Spleen (tissue), 7 donors: ENCODE data around the gene KLK5.

ENCODE experiments used
- CTCF ChIP-seq, 11 experiments: fragments of 200-600 bp in 7 of 11; fragments of 450-650 bp in 4 of 11; sonication (generic) in 4 of 11; IDR thresholded peaks in 8 of 11; conservative IDR thresholded peaks in 3 of 11; 1 replicate in 7 of 11; 2 replicates in 4 of 11; pipeline versions ENCODE4 v1.4.0 to v1.8.0; 2016 to 2021; ENCODE audit warnings: antibody characterized with exemption in 11 of 11, inconsistent platforms in 4 of 11, mild to moderate bottlenecking in 1 of 11
- POLR2A ChIP-seq, 3 donors: fragments of 450-650 bp; IDR thresholded peaks; one replicate each; pipeline ENCODE4 v1.5.1; 2017; ENCODE audit warnings: antibody characterized with exemption in 3 of 3, mild to moderate bottlenecking in 1 of 3
- POLR2AphosphoS5 ChIP-seq, 3 donors: sonication (generic); formaldehyde crosslinking; IDR thresholded peaks; one replicate each; pipeline ENCODE4 v1.5.1; 2017; ENCODE audit warnings: antibody characterized with exemption in 3 of 3
- donor health status: DM: no; HTN: no; CAD: no; lungs with moderate emphysema.
- donor health status: DM: no; HTN: no; CAD: no.
- donor health status: DM: no; HTN: no; CAD: no.

- TF ChIP-seq POLR2A (IDR thresholded peaks at IDR 0.05) = no peak
- no peak for TF ChIP-seq CTCF (IDR thresholded peaks at IDR 0.05 in 8 of 11, conservative IDR thresholded peaks at IDR 0.05 in 3 of 11)
- no peak for TF ChIP-seq POLR2AphosphoS5 (IDR thresholded peaks at IDR 0.05)
These were observed 41.3 kb upstream of the KLK5 start for GRCh38 chr19:50994129-50994528.
